Psoas muscle (tissue), 8 donors: ENCODE results near the gene HOXD13. TPM values are rescaled to one million over a fixed set of nuclear protein-coding genes. Genes with fewer than 3 reads are reported as not detected.

Experiments
- ATAC-seq, 4 donors: fragments of 200-7000 bp; cut with Tn5 transposase; one replicate each; pipeline ENCODE4 v1.9.1; 2020; ENCODE audit warnings: moderate library complexity in 3 of 4, mild to moderate bottlenecking in 2 of 4
- DNase-seq, 2 donors: peaks; one replicate each; pipeline ENCODE4 v3.0.0-alpha.2; 2020
- H3K27ac ChIP-seq: fragments of 200-600 bp; one replicate; pipeline ENCODE4 v1.8.0; 2022
- H3K27me3 ChIP-seq, 3 donors: fragments of 200-600 bp in 1 of 3; one replicate each; pipeline versions ENCODE4 v1.6.1 to v1.8.0; 2013 to 2022; ENCODE audit warnings: low read length in 2 of 3, mild to moderate bottlenecking in 2 of 3, moderate library complexity in 1 of 3; ENCODE audit not compliant: insufficient read depth in 3 of 3
- H3K36me3 ChIP-seq, 2 donors: fragments of 200-600 bp in 1 of 2; one replicate each; pipeline versions ENCODE4 v1.6.1 to v1.8.0; 2013 to 2022; ENCODE audit warnings: low read depth in 1 of 2, mild to moderate bottlenecking in 1 of 2, moderate library complexity in 1 of 2; ENCODE audit not compliant: insufficient read depth in 1 of 2
- H3K4me1 ChIP-seq: fragments of 200-600 bp; one replicate; pipeline ENCODE4 v1.8.0; 2022
- H3K4me3 ChIP-seq: fragments of 200-600 bp; one replicate; pipeline ENCODE4 v1.8.0; 2022; ENCODE audit warnings: mild to moderate bottlenecking
- H3K9me3 ChIP-seq: fragments of 200-600 bp; one replicate; pipeline ENCODE4 v1.8.0; 2022
- CTCF ChIP-seq: fragments of 200-600 bp; IDR thresholded peaks from one replicate; pipeline ENCODE4 v1.8.0; 2022; ENCODE audit warnings: antibody characterized with exemption
- WGBS, 3 donors: extraction: QIAGEN DNeasy Blood & Tissue Kit; methylation state at CpG; one replicate each; pipeline versions ENCODE4 v1.1.6 to v1.1.7; 2013; 5-methylcytosine and 5-hydroxymethylcytosine counted together
- intact Hi-C, 2 donors: fragments of 100-400 bp; cut with DNase I; formaldehyde crosslinking; loops; one replicate each; pipeline versions ENCODE4 v1.11.0 to v1.14.2; 2022
- polyA plus RNA-seq, 3 donors: library from polyadenylated mRNA; stranded (reverse); fragments of 200-250 nt; gene quantifications; one replicate each; pipeline ENCODE4 v1.2.3, GENCODE V29; 2013
- total RNA-seq, 4 donors: library from RNA; stranded (reverse); fragmentation: NEBNext Ultra II Directional in 2 of 4; extraction: Animal tissue kit (Norgen Biotek cat#: 25700) in 2 of 4; gene quantifications; one replicate each; pipeline versions ENCODE4 v1.2.1 to v1.2.4, GENCODE V29; 2021 to 2023
- donor health status: healthy with polysubstance abuse.
- donor health status: DM: no; HTN: no; CAD: no; lungs with moderate emphysema.
- donor health status: Bipolar disorder and iron deficiency.
- donor health status: healthy.
- donor health status: DM: yes; HTN: yes; CAD: no.
- donor health status: DM: no; HTN: no; CAD: no.
- donor health status: DM: no; HTN: no; CAD: no.
- donor health status: DM: yes; HTN: yes; CAD: no.

The HOXD13 gene
- total and polyA plus RNA-seq, 7 donors, result 0.01 TPM; not detected in 6

GRCh38 chr2:176130957-176131847, 38.7 kb downstream of the HOXD13 start:
- no peaks in the 10 kb centered on the region for H3K36me3 ChIP-seq
- intact Hi-C loops, result no loop called here
- H3K4me3 ChIP-seq, result peak overlapping the region; percentile 84
- no peak for DNase-seq
- peaks cover 49% of the 10 kb centered on the region for H3K4me1 ChIP-seq
- H3K27ac ChIP-seq, result peak overlapping the region; percentile 93
- TF ChIP-seq CTCF, result no peak
- no peaks in the 10 kb centered on the region for H3K9me3 ChIP-seq
- WGBS, 3 donors, result 11 to 18% (median 16%) methylated on average over 15 of the region's 15 CpGs
- no peaks in the 10 kb centered on the region for H3K27me3 ChIP-seq
- no peak for ATAC-seq

DNA sequence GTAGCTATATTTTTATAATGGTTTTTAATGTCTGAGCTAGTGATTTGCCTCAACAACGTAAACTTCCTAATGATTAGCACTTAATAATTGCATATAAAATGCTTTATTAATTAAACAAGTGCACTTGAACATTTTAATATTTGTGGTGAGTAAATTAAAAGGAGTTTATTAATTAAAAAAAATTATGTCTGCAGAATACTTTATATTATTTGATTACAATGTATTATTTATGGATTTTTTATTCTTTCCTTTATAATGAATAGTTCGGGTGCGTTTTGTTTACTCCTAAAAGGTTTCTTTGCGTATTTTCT, 39.3 kb downstream of the HOXD13 start:
- intact Hi-C loops, result no loop called here
- Histone ChIP-seq H3K4me1 (peaks cover 48% of the 10 kb centered on the region), H3K9me3 (no peaks in the 10 kb centered on the region), H3K27ac (peak overlapping the region; percentile 93), H3K36me3 (no peaks in the 10 kb centered on the region), H3K4me3 (peak overlapping the region; percentile 84), H3K27me3 (no peaks in the 10 kb centered on the region)
- DNase-seq (no peak), ATAC-seq (no peak)
- WGBS, 3 donors, result 32 to 37% (median 32%) methylated on average over 4 of the region's 4 CpGs
- TF ChIP-seq CTCF, result no peak

DNA sequence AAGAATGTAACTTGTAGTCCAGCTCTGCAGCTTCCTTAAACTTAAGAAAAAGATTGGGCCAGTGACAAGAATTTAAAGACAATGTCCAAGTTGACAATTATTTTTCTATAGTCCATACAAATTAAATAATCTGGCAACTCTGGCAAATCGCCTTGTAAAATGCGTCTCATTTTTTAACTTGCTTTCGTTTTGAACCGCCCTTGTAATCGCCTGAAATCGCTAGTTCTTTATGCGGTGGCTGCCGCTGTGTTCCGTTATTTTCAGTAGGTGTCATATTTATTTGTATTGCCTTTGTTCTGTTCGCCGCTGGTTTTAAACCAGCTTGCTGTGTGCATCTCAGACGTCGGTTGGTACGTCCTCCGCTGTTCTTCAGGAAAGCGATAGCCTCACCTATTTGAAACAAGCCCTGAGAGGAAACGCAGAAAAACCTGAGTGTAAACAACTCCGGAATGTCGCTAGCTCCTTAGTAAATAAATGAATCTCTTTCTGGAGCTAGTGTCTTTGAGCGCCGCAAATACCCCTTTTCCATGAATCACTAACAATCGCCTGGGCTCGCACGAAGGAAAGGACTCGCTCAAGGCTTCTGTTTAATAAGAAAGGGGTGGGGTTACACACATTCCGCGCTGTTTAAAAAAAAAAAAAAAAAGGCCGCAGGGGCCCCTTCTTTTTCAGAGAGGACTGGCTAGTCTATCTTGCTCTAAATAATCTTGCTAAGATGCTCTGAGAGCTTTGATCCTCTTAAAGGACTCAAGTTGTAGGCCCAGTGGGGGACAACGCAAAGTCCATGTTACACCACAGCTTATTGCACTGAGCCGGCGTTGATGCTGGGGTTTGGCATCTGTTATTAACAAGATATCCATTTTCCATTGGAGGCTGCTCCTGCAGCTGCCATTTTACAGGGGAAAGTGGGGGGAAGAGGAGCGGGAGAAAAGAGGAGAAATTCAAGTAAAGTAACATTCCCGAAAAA, 40.0 kb downstream of the HOXD13 start:
- peak overlapping the region; percentile 93 for H3K27ac ChIP-seq
- H3K4me1 ChIP-seq, result peaks cover 42% of the 10 kb centered on the region
- intact Hi-C loops, result no loop called here

DNA sequence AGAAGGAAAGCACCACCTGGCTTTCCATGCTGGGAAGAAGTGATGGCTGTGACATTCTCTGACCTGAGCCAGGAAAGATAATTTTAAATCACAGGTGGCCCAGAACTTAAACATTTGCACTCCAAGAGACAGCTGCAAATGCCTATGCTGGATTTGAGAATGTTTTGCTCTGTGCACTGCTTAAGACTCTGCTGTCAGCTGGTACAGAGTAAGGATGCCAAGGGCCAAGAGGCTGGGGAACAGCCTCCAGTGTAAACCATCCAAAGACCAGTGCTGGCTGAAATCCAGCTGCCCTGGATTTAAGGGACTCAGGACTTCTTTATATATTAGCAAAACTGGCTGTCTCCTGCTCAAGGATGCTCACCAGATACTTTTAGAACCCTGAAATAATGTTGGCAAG, 40.9 kb downstream of the HOXD13 start:
- no peak for TF ChIP-seq CTCF
- intact Hi-C loops, result no loop called here
- Histone ChIP-seq H3K9me3 (no peaks in the 10 kb centered on the region), H3K4me1 (peaks cover 35% of the 10 kb centered on the region), H3K4me3 (peak overlapping the region; percentile 84), H3K36me3 (no peaks in the 10 kb centered on the region), H3K27me3 (no peaks in the 10 kb centered on the region), H3K27ac (peak overlapping the region; percentile 93)
- DNase-seq (no peak), ATAC-seq (no peak)

More for the DNA sequence above, 40.0 kb downstream of the HOXD13 start:
- Histone ChIP-seq H3K36me3 (no peaks in the 10 kb centered on the region), H3K9me3 (no peaks in the 10 kb centered on the region), H3K27me3 (no peaks in the 10 kb centered on the region), H3K4me3 (peak overlapping the region; percentile 84)
- TF ChIP-seq CTCF, result no peak
- ATAC-seq, result no peak
- no peak for DNase-seq
- WGBS, 3 donors, result 22 to 24% (median 23%) methylated on average over 33 of the region's 33 CpGs
